HCEC 1CT (cell line): ENCODE results near the gene MAP2K2.

Source experiments
- DNase-seq: peaks from one replicate; pipeline ENCODE4 v3.0.0-alpha.2; 2017

Gene MAP2K2

DNA sequence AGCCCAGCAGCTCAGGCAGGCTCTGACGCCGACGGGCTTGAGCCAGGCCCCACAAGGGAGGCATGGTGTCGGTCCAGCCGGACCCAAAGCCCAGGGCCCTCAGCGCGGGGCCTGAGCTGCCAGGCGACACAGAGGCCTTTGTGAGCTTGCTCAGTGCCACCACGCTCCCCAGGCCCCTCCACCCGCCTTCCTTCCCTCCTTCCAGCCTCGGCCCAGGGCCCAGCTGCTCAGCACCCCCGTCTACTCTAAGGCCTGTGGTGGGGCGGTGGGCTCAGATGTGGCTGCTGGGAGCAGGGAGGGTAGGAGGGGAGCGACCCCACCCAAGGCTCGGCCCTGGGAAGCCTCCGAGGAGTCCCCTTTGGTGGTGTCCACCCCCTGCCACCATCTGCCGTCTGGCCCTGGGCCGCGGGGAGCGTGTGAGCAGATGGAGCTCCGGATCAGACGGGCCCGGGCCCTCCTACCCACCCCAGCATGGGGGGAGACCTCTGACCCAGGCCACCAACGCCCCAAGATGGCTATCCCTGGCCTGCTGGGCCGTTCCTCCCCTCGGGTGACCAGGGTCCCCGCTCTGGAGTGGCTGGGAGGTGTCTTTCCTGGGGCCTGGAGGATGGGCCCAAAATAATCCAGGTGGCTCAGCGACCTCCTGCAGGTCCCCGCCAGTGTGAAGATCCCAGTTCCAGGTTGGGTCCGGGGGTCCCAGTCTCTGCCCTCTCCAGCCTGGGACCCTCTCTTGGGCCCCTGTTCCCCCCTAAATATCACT, 65.0 kb downstream of the MAP2K2 start:
- no peak for DNase-seq

DNA sequence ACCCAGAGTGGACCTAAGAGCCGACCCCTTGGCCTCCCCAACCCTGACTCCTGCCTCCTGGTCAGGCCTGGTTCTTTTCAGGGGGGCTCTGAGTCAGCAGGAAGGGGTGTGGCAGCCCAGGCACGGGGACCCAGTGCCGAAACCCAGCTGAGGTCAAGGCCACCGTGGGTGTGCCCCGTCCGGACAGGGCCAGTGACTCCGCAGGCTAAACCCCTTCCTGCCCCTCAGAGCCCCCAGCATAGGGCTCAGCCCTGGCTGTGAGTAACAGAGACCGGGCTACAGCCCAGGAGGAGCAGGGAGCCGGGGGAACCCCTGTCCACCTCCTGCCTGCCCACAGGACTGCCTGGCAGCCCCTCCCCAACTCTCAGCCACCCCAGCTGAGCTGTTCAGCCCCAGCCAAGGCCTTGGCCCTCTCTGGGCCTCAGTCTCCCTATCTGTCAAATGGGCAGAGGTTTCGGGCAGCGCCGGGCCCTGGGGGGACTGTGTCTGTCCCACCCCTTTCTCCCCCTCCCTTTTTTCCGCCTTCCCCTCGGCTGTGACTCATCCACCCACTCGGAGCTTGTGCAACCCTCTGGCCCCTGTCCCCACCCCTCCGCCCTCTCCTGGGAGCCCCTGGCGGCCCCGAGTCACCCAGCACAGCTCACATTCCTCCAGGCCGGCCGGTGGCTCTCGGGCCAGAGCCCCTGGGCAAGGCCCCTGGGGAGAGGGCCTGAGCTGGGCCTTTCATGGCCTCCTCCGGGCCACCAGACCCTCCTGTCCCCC, 65.8 kb downstream of the MAP2K2 start:
- DNase-seq, result peak; percentile 92

DNA sequence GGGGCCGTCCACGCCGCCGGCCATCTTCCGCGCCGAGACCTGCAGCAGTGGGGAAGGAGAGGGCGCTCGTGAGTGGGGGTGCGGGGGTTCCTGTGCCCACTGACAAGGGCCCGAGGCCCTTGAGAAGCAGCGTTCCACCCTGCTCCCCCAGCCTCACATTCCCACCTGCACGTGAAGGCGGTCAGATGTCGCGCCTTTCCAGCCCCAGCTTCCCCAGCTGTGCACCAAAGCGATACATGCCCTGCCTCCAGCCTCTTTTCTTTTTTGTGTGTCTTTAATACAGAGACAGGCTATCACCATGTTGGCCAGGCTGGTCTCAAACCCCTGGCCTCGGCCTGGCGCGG, 68.7 kb downstream of the MAP2K2 start:
- no peak for DNase-seq

DNA sequence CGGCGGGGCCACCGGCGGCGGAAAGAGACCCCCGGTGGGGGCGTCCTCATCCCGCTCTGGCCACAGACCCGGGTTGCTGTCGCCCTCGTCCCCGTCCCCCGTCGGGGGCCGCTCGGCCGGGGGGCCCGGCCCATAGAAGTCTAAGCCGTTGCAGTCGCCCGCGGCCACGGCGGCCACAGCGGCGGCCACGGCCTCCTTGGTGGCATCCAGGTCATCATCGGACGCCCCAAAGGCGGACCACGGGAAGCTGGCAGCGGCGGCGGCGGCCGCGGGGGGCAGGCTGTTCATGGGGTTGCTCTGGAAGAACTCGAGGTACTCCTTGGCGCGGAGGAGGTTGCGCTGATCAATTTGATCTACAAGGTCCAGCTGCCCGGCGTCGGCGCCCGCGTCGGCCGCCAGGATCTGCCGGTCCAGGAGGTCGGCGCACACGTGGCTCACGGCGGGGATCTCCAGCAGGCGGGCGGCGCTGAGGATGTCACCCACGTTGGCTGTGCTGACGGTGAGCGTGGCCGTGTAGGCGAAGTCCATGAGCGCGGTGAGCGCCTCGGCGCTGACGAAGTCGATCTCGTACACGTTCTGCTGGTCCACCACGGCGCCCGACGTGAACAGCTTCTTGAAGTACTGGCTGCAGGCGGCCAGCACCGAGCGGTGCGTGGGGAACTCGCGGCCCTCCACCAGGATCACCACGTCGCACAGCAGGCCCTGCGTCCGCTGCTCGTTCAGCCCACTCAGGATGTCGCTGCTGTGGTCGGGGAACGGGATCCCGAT, 69.3 kb downstream of the MAP2K2 start:
- DNase-seq, result no peak

DNA sequence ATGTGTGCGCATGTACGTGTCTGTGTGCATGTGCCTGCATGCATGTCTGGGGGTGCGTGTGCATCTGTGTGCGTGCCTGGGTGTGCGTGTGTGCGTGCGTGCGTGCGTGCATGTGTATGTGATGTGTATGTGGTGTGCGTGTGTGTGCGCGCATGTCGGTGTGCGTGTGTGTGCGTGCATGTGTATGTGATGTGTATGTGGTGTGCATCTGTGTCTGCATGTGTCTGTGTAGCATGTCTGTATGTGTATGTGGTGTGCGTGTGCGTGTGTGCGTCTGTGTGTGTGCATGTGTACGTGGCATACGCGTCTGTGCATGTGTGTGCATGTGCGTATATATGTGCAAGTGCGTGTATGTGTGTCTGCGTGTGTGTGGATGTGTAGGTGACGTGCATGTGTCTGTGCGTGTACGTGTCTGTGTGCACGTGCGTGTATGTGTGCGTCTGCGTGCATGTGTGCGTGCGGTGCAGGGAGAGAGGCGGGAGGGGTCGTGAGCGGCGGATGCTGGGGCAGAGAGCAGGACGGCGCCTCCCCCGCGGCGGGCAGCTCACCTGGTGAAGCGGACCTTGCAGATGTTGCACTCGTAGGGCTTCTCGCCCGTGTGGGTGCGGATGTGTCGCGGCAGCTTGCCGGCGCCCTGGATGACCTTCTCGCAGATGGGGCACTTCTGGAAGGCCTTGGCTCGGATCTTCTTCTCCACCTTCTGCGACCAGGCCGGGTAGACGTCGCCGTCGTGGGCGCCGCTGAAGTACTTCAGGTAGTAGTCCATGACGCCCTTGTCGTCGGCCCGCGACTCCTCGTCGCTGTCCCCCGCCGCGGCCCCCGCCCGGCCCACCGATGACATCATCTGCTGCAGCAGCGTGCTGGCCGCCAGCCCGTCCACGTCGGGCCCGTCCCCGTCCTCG, 70.2 kb downstream of the MAP2K2 start:
- DNase-seq, result no peak

DNA sequence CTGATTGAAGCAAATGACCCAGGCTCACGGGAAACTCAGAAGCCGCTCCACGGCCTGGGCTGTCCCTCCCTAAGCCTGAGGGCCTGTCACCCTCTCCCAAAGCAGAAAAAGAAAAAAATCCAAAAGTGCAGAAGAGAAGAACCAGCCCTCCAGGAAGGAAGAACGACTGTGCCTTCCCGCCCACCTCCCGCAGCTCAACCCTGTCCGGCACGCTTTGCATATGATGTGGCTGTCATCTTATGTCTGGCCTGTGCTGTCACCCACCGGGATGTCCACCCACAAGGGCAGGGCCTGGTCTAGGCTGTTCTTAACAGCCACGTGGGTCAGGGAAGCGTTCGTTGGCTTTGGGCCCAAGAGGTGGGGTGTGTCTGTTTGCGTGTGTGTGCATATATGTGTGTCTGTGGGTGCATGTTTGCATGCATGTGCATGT, 70.9 kb downstream of the MAP2K2 start:
- DNase-seq, result no peak

DNA sequence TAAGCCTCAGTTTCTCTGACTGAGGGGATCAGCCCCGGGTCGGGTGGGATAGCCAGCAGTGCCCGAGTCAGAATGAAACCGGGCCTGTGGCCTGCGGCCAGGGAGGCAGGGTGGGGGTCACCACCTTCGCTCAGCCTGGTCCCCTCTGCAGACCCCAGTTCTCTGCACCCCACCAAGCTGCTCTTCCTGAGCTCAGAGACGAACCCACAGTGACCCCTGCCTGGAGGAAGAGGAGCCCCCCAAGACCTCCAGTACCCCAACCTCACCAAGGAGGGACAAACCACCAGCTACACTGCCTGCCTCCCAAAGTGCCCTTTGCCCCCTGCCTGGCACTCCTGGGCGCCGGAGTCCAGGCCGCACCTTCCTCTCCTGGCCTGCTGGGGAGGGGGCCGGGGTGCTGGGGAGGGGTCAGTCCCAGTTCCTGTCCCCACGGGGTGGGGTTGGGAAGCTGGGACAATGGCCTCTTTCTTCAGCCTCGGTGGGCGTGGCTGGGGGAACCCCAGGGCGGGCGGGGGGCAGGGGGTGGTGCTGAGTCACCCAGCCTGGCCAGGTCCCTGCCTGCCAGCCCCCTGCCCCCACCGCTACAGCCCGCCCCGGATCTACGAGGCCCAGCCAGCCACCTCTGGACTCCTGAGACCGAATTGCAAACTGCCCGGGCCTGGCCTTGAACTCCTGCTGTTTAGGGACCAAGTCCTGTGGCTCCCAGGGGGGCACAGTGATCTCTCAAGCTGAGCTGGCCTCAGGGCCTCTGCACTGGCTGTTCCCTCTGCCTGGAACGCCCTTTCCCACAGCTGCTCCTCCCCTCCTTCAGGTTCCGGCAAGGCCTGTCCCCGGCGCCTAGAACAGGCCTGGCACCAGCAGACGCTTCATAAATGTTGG, 71.6 kb downstream of the MAP2K2 start:
- no peak for DNase-seq

DNA sequence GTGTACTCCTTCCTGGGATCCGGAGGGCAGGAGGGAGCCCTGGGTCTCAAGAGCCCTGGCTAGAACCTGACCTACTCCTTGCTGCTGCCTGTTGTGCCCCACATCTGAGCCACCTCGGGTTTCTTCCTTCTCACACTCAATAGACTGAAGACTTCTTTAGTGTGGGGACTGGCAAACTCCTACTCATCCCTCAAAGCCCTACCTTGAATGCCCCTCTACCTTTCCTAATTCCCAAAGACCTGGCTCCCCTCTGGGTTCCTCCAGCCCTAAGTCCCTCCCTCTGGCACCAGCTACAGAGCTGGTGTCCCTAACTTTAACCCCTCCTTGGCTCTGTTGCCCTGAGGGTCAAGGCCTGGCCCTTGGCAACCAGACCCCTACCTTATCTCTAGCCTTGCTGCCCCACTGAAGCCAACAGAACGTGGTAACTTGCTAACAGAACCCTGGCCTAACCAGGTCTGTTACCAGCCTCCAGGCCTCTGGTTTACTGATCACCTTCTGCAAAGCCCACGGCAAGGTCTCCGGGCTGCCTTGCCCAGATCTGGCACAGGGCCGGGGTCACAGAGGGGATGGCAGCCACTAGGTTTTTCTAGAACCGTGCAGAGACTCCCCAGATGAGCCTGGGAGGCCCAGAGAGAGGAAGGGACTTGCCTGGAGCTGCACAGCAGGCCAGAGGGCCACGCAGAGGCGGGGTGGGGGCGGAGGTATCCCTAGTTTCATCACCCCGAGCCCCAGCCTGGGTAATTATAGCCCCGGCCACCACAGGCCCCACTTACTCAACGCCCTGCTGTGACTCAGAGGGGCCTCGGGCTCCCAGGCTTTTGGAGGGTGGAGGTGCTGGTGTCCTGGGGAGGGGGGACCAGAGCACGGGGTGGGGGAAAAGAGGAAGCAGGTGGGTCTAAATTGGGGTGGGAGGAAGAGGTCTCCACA, 72.5 kb downstream of the MAP2K2 start:
- DNase-seq, result peak; percentile 71

DNA sequence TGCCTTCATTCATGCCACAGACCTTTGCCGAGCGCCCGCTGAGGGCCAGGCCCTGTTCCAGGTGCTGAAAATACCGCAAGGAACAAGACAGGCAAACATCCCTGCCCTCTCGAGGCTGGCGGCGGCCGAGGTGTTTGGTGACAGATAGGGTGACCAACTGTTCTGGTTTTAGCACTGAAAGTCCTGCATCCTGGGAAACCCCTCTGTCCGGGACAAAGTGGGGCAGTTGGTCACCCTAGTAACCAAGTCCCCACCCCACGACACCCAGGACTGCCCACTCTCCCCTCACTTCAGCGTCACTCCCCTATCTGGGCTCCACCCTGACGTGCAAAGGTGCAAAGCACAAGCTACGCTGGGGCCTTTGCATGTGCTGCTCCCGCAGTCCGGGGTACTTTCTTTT, 74.5 kb downstream of the MAP2K2 start:
- DNase-seq, result no peak

DNA sequence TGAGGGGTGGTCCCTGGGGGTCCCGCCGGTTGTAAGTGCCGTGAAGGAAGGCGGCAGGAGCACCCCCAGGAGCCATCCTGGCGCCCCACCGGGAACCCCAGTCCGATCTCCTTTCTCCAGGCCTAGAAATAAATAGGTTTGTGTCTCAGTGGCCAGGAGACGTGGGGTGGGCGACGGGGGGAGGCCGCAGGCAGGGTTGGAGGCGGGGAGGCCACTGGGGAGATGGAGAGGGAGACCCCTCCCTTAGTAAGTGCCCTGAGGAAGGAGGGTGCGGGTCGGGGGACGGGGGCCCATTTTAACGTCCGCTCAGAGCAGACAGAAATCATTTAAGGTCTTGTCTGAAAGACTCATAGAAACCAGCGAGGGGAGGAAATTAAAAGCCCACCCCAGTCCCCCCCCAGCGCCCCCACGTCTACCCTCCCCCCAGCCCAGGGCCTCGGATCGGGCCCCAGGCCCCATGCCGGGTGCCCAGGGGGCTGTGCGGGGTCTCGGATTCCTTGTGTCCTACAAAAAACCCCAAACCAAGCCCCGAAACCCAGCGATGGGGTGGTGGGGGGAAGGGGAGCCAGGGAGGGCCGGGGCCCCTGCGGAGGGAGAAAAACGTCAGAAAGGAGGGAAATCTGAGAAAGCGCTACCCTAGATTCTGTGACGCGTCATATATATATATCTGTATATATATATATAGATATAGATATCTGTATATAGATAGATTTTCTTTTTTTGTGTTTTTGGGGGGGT, 76.8 kb downstream of the MAP2K2 start:
- no peak for DNase-seq

DNA sequence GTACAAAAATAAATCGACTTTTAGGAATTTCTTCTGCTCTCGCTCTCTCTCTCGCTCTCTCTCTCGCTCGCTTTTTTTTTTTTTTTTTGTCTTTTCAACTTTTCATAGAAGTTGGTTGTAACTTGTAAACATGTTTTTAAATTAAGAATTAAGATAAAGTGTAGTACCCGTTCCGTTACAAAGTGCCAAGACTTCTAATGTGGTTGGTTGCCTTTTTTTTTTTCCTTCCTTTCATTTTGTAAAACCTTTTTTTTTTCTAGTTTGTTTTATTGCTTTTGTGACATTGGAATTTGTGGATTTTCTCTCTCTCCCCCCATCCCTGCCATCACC, 77.6 kb downstream of the MAP2K2 start:
- DNase-seq, result no peak

DNA sequence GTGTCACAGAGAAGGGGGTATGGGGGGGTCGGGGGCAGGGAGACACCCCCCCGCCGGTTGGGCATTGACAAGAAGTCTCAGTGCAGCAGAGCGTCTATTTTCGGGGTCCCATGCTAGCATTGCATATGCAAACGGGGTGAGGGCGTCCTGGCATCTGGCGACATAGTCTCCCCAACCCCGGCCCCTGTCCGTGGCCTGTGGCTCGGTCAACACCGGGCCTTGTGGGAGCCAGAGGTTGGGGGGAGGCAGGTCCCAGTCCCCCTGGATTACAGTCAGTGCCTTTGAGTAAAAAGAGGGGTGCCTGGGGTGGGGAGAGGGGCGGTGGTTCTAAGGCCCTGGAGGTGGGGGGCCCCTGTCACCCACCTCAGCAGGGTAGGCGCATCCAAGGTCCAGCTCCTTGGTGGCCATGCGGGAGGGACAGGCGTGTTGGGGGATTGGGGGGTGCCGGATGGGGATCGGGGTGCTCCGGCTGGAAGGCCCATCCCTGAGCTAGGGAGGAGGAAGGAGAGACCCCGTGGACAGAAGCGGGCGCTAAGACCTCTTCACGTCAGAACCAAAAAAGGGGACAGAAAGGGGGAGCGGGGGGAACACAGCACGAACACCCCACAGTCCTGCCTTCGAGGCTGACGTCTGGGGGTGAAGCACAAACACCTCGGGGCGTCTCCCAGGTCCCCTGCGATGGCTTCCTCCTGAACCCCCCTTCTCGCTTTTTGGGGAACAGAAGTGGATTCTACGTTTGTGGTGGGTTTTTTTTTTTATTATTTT, 78.1 kb downstream of the MAP2K2 start:
- no peak for DNase-seq

DNA sequence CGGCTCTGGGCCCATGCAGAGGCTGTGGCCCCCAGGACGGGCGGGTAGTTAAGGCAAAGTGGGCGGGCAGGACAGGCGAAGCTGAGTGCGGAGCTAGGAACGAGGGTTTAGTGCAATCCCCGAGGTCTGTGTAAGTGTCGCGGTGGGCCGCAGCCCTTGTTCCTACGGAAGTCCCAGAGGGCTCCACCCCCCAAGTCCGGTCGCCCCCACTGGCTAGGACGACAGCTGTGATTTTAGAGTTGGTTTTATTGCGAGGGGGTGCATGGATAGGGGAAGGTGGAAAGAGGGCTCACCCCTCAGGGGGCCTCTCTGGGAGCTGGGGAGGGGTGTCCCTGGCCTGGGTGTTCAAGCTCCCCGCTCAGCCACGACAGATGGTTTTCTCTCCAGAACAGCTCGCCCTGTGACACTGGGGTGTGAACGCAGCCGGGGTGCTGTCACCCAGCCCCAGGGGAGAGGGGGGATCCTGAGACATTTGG, 78.9 kb downstream of the MAP2K2 start:
- DNase-seq, result no peak

DNA sequence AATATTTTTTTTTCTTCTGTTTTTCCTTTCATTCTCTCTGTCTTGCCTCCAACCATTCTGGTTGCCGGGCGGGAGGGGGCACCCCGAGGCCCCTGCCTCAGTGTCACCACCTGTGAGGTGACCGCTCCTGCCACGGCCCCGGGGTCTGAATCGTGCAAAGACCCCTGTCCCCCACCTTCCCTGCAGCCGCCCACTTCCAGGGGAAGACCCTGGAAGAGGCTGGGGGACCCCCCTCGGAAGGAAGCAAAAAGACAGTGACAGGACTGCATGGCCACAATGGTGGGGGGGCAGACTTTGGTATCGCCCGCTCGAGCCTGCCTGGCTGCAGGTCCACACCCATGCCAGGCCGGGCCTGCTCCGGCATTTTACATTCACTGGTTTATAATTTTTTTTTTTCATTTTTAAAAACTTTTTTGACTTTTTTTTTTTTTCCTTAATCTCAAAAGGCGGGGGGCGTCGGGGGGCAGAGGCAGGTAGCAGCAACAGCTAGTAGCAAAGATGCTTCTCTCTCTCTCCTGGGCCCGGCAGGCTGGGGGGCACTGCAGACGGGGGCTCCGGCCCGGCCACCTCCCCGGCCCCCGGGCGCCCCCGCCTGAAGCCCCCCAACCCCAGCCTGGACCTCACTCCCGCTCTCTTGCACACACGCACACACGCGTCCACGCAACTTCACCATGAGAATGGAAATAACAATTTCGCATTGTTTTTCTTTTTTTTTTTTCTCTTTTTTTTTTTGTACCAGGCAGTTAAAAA, 79.8 kb downstream of the MAP2K2 start:
- no peak for DNase-seq

DNA sequence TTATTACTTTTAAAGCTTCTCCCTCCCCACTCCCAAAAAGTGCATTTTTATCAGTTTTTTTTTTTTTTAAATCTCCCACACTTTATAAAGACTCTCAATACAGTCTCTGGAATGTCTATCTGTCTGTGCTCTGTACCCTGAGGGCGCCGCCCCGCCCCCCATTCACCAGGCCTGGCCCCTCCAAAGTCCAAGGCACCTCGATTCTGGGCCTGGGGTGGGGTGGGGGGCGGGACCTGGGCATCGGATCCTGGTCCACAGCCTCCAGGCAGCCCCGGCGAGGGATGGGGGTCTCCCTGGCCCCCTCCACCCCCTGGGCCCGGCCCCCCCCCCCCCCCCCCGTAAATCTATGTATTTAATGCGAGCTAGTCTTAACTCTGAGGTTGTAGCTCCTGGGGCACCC, 80.5 kb downstream of the MAP2K2 start:
- DNase-seq, result no peak

DNA sequence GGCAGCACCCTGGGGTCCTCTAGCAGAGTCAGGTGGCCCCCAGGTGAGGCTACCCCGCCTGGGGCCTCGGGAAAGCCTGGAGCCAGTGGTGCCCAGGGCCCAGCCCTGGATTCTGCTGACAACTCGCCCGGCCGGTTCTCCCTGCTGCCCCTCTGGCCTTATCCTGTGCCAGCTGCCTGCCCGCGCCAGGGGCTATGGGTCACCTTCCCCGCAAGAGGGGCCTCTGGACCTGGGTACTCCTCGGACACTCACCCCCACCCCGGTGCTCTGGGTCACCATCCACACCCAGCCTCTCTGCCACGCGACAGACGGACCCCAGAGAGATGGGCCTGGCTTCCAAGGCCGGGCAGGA, 81.2 kb downstream of the MAP2K2 start:
- DNase-seq, result no peak

DNA sequence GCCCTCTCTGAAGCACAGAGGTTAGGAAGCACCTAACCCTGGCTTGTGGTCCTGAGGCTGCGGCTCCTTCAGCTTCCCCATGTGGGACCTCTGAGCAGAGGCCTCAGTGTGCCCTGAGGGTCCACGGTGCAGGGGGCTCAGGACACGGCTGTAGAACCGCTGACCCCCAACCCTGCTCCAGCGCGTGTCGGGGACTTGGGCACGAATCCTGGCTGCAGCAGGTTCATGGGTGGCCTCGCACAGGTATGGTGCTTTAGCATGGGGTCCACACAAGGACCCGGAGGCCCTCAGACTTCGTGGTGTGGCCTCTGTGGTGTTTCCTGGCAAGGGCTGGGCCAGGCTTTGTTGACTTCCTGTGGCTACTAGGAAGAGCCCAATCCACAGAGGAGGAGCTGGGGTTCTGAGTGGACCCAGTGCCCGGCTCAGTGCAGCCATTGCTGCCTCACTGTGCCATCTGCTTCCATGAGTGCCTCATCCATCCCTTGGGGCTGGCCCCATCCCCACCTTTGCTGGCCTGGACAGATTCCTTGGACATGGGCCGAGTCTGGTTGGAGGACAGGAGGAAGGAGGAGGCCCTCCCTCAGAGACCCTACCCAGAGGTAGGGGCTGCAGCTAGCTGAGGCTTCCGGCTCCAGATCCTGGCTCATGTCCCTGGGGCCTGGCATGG, 81.7 kb downstream of the MAP2K2 start:
- no peak for DNase-seq
